Heart left ventricle (tissue), 16 donors: Measurements from ENCODE around the gene CADPS2. TPM values are rescaled to one million over a fixed set of nuclear protein-coding genes. Genes with fewer than 3 reads are reported as not detected.
A peak's percentile ranks its signal among the peaks of the same experiment; 100 is the strongest.

Experiments used
- ATAC-seq, 4 donors: fragments of 200-7000 bp; cut with Tn5 transposase; one replicate each; pipeline ENCODE4 v1.9.1; 2020 to 2022; ENCODE audit warnings: moderate library complexity in 4 of 4, mild to moderate bottlenecking in 3 of 4, moderate number of reproducible peaks in 1 of 4
- DNase-seq, 5 donors: peaks; one replicate each; pipeline ENCODE4 v3.0.0-alpha.2; 2020
- H3K27ac ChIP-seq, 12 donors: fragments of 200-600 bp; sonication (generic) in 4 of 12; one replicate each; pipeline versions ENCODE4 v1.5.0 to v1.8.0; 2016 to 2022; ENCODE audit warnings: mild to moderate bottlenecking in 2 of 12
- H3K27me3 ChIP-seq, 9 donors: fragments of 200-600 bp; sonication (generic) in 2 of 9; one replicate each; pipeline versions ENCODE4 v1.5.1 to v1.8.0; 2016 to 2022; ENCODE audit warnings: mild to moderate bottlenecking in 3 of 9
- H3K36me3 ChIP-seq, 9 donors: fragments of 200-600 bp; sonication (generic) in 2 of 9; one replicate each; pipeline versions ENCODE4 v1.5.0 to v1.8.0; 2018 to 2022; ENCODE audit warnings: mild to moderate bottlenecking in 2 of 9
- H3K4me1 ChIP-seq, 12 donors: fragments of 200-600 bp; sonication (generic) in 4 of 12; one replicate each; pipeline versions ENCODE4 v1.5.0 to v1.8.0; 2016 to 2022; ENCODE audit warnings: mild to moderate bottlenecking in 3 of 12
- H3K4me3 ChIP-seq, 12 donors: fragments of 200-600 bp; sonication (generic) in 4 of 12; one replicate each; pipeline versions ENCODE4 v1.5.0 to v1.8.0; 2017 to 2022; ENCODE audit warnings: mild to moderate bottlenecking in 9 of 12, moderate library complexity in 4 of 12
- H3K9me3 ChIP-seq, 12 donors: fragments of 200-600 bp; sonication (generic) in 4 of 12; one replicate each; pipeline versions ENCODE4 v1.5.0 to v1.8.0; 2016 to 2022; ENCODE audit warnings: mild to moderate bottlenecking in 1 of 12
- POLR2A ChIP-seq, 2 donors: fragments of 450-650 bp; IDR thresholded peaks; one replicate each; pipeline ENCODE4 v1.6.1; 2017; ENCODE audit warnings: antibody characterized with exemption in 2 of 2, mild to moderate bottlenecking in 2 of 2, moderate library complexity in 2 of 2
- WGBS, 4 donors: extraction: QIAGEN DNeasy Blood & Tissue Kit in 2 of 4; methylation state at CpG; one replicate each; pipeline versions ENCODE4 v1.1.5 to v1.1.7; 2013 to 2018; 5-methylcytosine and 5-hydroxymethylcytosine counted together
- intact Hi-C, 10 donors: fragments of 100-400 bp; cut with DNase I; formaldehyde crosslinking; loops; one replicate each; pipeline versions ENCODE4 v1.11.1 to v1.14.2; 2022
- polyA plus RNA-seq, 2 donors: library from polyadenylated mRNA; stranded (reverse); fragments of 200-250 nt; gene quantifications; one replicate each; pipeline ENCODE4 v1.2.3, GENCODE V29; 2013
- total RNA-seq, 9 donors: library from RNA; depleted of rRNA in 2 of 9; stranded (reverse); fragments of >200 nt in 2 of 9; fragmentation: NEBNext Ultra II Directional in 3 of 9; extraction: Animal tissue kit (Norgen Biotek cat#: 25700) in 3 of 9; gene quantifications; one replicate each; pipeline versions ENCODE4 v1.1.0 to v1.2.4, GENCODE V29; 2016 to 2023
- TF ChIP-seq, protein P1 (sequence below), 12 donors: fragments of 200-600 bp; sonication (generic) in 4 of 12; IDR thresholded peaks; one replicate each; pipeline versions ENCODE4 v1.5.0 to v1.8.0; 2018 to 2022; ENCODE audit warnings: antibody characterized with exemption in 12 of 12, mild to moderate bottlenecking in 5 of 12
- donor health status: ischemic (EF 13 %, LVEDD 7.1; RV severe dilation, severe dysfunction).
- donor health status: healthy with polysubstance abuse.
- donor health status: DM: no; HTN: yes; CAD: no.
- donor health status: DM: no; HTN: no; CAD: no.
- donor health status: ischemic (EF 25% LVEDD 6.9; RV normal size, moderate dysfunction).
- donor health status: ischemic (EF 25% LVEDD 5.7; RV mildly dilated, moderate dysfunction).
- donor health status: healthy.
- donor health status: DM: yes; HTN: yes; CAD: no.
- donor health status: ischemic (EF 35%, LVEDD 5.7; RV mildly dilated, moderate dysfunction).
- donor health status: nonischemic (EF 11% LVEDD 7.7; RV severe dilation, severe dysfunction).
- donor health status: DM: yes; HTN: yes; CAD: no.
- donor health status: PGD.
- donor health status: ischemic (EF 29% LVEDD 5.4; RV normal size, mild dysfunction).
- donor health status: nonischemic (EF 23%, LVEDD 6.1; RV moderate dilation, normal function).

The CADPS2 gene
- total and polyA plus RNA-seq, 11 donors, result 6.5 to 29.0 (median 10.3) TPM

GRCh38 chr7:122689346-122690109 is 196.7 kb downstream of the CADPS2 start:
- intact Hi-C loops, result no loop called here
- ATAC-seq (peak in 2 of 4 donors; percentile 10 to 18), DNase-seq (no peak)
- Histone ChIP-seq H3K9me3 (no peaks in the 10 kb centered on the region), H3K27me3 (no peaks in the 10 kb centered on the region), H3K4me3 (no peak overlapping the region), H3K4me1 (no peaks in the 10 kb centered on the region), H3K27ac (no peak overlapping the region), H3K36me3 (no peaks in the 10 kb centered on the region)
- TF ChIP-seq POLR2A (IDR thresholded peaks at IDR 0.05), result no peak
- TF ChIP-seq, protein P1, sequence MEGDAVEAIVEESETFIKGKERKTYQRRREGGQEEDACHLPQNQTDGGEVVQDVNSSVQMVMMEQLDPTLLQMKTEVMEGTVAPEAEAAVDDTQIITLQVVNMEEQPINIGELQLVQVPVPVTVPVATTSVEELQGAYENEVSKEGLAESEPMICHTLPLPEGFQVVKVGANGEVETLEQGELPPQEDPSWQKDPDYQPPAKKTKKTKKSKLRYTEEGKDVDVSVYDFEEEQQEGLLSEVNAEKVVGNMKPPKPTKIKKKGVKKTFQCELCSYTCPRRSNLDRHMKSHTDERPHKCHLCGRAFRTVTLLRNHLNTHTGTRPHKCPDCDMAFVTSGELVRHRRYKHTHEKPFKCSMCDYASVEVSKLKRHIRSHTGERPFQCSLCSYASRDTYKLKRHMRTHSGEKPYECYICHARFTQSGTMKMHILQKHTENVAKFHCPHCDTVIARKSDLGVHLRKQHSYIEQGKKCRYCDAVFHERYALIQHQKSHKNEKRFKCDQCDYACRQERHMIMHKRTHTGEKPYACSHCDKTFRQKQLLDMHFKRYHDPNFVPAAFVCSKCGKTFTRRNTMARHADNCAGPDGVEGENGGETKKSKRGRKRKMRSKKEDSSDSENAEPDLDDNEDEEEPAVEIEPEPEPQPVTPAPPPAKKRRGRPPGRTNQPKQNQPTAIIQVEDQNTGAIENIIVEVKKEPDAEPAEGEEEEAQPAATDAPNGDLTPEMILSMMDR (IDR thresholded peaks at IDR 0.05), result no peak
- 87 to 97% (median 93%) methylated on average over 9 to 13 of the region's 13 CpGs for WGBS, 4 donors

DNA sequence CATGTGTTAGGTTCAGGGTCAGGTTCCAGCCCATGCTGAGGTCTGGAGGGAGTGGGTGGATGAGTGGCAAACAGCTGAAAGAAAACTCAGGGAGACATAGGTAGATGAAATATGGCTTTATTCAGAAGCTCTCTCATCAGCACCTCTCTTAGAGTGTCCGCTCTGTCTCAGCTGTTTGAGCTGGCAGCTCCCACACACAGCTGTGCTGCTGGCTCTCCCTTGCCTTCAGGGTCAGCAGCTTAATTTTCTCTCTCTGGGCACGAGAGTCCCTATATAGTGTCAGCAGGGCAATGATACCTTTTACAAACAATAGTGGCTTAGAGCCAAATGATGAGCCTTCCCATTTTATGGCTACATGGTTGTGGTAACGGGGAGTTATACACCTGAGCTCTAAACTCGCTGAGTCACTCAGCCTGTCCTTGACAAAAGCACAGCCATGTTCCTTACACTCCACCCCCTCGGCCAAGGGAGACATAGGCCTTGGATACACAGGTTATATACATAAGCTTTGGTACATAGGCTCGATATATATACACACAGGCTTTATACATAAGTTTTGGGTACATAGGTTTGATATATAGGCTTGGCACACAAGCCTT is 197.8 kb downstream of the CADPS2 start:
- H3K36me3 ChIP-seq, result no peaks in the 10 kb centered on the region
- H3K27me3 ChIP-seq, result no peaks in the 10 kb centered on the region
- no peaks in the 10 kb centered on the region for H3K9me3 ChIP-seq
- TF ChIP-seq, protein P1 (IDR thresholded peaks at IDR 0.05), result no peak
- no peak for TF ChIP-seq POLR2A (IDR thresholded peaks at IDR 0.05)
- intact Hi-C loops, result no loop called here
- ATAC-seq (peak in 1 of 4 donors; percentile 23), DNase-seq (no peak)
- no peak overlapping the region for H3K27ac ChIP-seq
- H3K4me3 ChIP-seq, result no peak overlapping the region
- H3K4me1 ChIP-seq, result no peaks in the 10 kb centered on the region
- WGBS, 4 donors, result 55 to 70% (median 58%) methylated on average over 6 of the region's 6 CpGs

DNA sequence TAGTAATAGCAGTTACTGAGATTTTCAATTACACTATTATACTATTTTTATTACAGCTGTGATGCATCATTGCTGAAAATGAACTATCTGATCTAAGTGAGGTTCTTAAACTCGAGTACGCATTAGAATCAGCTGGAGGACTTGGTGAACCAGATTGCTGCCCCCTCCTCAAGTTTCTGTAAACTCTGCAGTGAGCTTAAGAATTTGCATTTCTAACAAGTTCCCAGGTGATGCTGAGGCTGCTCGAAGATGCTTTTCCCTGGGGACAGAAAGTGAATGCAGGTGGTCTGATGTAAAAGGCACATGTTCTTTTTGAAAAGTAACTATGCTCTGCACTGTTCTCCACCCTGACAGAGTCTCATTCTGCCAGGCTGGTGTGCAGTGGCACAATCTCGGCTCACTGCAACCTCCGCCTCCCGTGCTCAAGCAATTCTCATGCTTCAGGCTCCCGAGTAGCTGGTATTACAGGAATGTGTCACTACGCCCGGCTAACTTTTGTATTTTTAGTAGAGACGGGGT is 199.8 kb downstream of the CADPS2 start:
- Histone ChIP-seq H3K4me3 (no peak overlapping the region), H3K27ac (no peak overlapping the region), H3K9me3 (no peaks in the 10 kb centered on the region), H3K36me3 (no peaks in the 10 kb centered on the region), H3K4me1 (peaks cover 0 to 5% (median 0%) of the 10 kb centered on the region in 12 donors), H3K27me3 (no peaks in the 10 kb centered on the region)
- 47 to 56% (median 51%) methylated on average over 10 of the region's 10 CpGs for WGBS, 4 donors
- intact Hi-C loops, result no loop called here
- ATAC-seq, result no peak
- TF ChIP-seq, protein P1 (IDR thresholded peaks at IDR 0.05), result no peak
- TF ChIP-seq POLR2A (IDR thresholded peaks at IDR 0.05), result no peak
- DNase-seq, result no peak

- intact Hi-C loops, result no loop called here
- no peaks in the 10 kb centered on the region for H3K9me3 ChIP-seq
- H3K27me3 ChIP-seq, result no peaks in the 10 kb centered on the region
Measured at GRCh38 chr7:122684504-122684903, 201.8 kb downstream of the CADPS2 start.

More at GRCh38 chr7:122684504-122684903, 201.8 kb downstream of the CADPS2 start:
- ATAC-seq (no peak), DNase-seq (no peak)
- no peak overlapping the region for H3K27ac ChIP-seq
- 83 to 91% (median 88%) methylated on average over 2 of the region's 2 CpGs for WGBS, 4 donors
- no peak overlapping the region for H3K4me3 ChIP-seq
- H3K36me3 ChIP-seq, result no peaks in the 10 kb centered on the region
- H3K4me1 ChIP-seq, result peaks cover 0 to 5% (median 0%) of the 10 kb centered on the region in 12 donors
- TF ChIP-seq POLR2A (IDR thresholded peaks at IDR 0.05), result no peak
- TF ChIP-seq, protein P1 (IDR thresholded peaks at IDR 0.05), result no peak
